SIG-M5 (cell line): Measurements from ENCODE around the gene BSN.

ENCODE experiments used
- DNase-seq: peaks from one replicate; lab custom pipeline; 2025; lab: John Stamatoyannopoulos, UW

BSN gene

DNA sequence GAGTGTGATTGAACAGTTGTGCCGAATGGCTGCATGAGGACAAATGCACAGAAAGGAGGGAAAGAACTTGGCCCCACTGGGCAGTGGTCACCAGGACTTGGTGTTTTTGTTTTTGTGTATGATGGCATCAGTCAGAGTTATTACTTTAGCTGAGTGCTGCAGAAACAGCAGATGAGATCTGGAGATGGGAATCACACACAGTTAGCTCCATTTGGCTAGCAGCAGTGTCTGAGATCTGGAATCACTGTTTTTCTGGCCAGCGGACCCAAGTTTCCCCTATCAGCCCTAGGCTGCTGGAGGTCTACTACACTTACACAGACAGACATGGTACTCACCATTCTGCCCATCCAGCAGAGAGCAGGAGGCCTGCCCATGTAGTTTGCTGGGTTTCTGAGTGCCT, 74.0 kb downstream of the BSN start:
- DNase-seq = no peak

DNA sequence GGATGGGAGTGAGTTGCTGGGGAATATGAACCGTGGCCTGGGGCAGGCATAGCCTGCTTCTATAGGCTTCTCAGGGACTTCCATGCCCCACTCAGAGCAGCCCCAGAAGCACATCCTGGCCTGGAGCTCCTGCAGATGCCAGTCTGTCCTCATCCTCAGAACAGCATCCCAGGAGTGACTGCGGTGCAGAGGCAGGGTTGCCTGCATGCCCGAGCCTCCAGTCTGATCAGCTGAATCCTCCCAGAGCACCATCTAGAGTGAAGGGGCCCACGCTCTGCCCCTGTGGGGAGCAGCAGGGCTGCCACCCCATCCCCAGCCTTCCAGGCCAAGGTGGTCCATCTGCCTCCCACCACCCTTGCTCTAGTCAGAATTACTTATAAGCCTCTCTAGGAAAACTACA, 75.2 kb downstream of the BSN start:
- no peak for DNase-seq

GRCh38 chr3:49629866-49630265, 75.6 kb downstream of the BSN start:
- DNase-seq = no peak

DNA sequence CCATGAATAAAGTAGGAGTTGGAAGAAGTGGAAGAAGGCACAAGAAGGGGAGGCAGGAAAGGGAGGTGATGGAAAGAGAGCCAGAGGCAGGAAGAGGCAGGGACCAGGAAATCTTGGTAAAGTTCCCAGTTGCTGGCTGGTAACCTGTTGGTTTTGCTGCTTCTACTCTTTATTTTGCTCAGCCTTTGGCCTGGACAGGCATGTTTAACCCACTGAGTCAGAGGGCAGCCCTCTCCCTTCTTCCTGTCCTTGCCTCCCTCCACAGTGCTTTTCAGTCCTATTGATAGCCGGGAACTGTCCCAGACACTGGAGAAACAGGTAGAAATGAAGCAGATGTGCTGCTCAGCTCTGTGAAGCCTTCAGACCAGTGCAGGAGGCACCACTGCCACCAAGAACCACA, 76.5 kb downstream of the BSN start:
- DNase-seq = no peak

DNA sequence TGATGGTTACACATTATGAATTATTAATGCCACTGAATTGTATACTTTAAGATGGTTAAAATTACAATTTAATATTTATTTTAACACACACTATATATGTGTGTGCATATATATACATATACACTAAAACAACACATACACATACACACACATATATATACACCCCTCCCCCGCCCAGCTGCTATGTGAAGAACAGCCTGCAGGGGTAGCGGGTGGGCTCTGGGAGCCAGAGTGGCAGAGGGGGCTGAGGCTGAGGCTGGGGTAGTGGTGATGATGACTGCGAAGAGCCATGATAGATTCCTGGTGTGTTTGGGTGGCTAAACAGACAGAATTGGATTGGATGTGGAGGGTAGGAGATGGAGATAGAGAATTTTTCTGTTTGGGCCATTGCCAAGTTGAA, 80.5 kb downstream of the BSN start:
- DNase-seq = no peak

DNA sequence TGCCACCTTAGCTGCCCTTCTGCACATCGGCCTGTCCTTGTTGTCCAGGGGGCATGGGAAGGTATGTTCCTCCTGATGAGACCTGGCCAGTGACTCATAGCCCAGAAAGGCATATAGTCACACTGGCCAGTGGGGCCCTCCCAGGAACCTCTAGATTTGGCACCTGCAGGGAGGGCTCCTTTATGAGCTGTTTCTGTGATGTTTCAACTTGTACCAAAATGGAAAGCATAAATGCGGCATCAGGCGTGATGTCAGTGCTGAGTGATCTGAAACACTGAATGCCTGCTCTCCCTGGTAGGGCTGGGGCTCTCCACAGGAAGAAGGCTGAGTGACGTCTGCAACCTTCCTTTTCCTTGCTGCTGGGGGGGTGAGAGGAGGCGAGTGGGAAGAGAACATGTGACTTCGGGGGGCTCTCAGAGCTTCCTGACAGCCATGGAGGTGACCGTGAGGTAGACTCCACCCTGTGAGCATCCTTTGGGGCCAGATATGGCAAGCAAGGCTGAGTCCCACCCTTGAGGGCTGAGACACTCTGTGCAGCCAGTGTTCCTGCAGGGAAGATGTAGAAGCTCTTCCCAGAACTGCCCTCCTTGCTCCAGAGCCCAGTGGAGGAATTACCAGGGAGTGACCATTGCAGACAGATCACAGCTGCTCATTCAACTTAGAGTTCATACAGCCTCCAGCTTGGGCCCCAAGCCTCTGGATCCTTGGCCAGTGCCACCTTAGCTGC, 82.8 kb downstream of the BSN start:
- DNase-seq = no peak

GRCh38 chr3:49638445-49638844, 84.2 kb downstream of the BSN start:
- DNase-seq = no peak

DNA sequence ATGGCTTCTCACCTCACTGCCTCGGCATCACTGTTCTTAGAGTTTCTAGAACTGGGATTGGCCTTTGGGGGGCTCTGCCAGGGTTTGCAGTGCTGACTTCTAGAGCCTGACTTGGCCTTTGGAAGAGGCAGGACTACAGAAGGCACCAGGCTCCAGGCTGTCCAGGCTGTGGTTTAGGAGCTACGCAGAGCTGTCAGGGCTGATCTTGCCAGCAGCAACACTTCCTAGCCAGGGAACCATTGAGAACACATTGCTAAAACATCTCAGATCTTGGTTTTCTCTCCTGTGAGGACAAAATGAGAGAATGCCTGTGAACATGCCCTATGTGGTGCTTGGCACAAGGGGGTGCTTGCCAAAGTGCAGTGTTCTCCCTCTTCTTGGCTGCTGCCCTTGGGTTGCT, 85.3 kb downstream of the BSN start:
- no peak for DNase-seq

DNA sequence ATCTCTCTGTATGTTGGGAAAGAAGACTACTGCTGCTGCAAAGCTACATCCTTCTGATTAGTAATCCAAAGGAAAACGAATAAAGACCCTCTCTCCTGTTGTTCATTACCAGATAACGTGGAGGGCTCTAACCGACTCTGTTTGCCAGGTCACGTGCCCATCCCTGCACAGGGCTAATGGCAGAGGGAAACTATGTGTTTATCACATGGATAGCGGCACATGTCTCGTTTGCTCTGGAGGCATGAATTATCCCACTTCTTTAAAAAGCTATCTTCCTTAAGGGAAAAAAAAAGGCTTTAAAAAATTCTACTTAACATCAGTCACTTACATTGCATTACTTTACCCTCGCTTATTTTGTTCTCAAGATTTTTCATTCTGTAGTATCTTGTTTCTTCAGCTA, 87.0 kb downstream of the BSN start:
- no peak for DNase-seq

GRCh38 chr3:49641921-49642707, 87.8 kb downstream of the BSN start:
- no peak for DNase-seq

DNA sequence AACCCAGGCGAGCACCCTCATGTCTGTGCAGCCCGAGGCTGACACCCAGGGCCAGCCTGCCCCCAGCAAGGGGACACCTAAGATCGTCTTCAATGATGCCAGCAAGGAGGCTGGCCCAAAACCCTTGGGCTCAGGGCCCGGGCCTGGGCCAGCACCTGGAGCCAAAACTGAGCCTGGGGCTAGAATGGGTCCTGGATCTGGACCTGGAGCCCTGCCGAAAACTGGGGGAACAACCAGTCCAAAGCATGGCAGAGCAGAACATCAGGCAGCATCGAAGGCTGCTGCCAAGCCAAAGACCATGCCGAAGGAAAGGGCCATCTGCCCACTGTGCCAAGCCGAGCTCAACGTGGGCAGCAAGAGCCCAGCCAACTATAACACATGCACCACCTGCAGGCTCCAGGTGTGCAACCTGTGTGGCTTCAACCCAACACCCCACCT, 88.5 kb downstream of the BSN start:
- no peak for DNase-seq

DNA sequence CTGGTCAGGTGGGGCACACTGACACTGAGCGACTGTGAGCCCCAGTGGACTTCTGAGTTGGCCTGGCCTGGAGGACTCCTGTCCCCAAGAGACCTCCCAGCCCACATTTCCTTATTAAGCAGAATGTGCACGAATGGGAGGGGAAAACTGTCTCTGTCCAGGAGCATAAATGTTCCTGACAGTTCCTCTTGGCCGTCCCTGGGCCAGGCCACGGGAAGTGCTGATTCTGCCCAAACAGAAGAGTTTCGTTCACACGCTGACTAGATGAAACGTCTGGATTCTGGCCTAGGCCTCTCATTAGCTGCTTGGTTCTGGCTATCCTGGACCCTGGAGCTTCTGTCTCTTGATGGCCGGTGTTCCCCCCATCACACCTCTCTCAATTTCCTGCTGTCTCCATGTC, 90.4 kb downstream of the BSN start:
- DNase-seq = no peak

- no peak for DNase-seq
Observed at GRCh38 chr3:49646236-49646635, 92.0 kb downstream of the BSN start.

- DNase-seq = no peak
Observed at GRCh38 chr3:49647741-49648140, 93.5 kb downstream of the BSN start.

DNA sequence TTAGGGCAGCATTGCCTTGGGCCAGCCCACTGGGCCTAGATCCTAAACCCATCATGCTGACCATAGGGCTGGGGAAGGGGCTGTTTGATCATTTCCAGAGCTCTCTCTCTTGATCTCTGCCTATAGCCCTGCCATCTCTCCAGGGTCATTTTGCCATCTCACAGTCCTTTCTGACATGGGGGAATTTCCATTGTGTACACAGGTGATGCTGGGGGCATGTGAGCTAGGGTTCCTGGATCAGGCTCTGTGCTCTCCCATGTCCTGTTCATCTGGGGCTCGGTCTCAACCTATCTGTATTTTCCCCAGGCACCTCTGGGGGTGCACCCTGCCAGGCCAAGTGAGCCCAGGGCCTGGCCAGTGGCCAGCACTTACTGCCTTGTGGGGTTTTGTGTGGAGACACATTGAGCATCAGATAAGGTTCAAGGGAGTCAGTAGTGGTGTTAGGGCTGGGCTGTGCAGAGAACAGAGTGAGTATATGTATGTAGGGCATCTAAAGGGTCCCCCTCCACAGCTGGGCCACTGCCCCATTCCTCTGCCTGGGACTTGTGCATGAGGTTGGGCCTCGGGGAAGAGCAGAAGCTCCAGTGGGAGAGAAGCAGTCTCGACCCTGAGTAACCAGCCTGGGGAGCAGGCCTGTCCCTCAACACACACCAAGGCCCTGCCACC, 94.2 kb downstream of the BSN start:
- no peak for DNase-seq

GRCh38 chr3:49649576-49649975, 95.3 kb downstream of the BSN start:
- no peak for DNase-seq

DNA sequence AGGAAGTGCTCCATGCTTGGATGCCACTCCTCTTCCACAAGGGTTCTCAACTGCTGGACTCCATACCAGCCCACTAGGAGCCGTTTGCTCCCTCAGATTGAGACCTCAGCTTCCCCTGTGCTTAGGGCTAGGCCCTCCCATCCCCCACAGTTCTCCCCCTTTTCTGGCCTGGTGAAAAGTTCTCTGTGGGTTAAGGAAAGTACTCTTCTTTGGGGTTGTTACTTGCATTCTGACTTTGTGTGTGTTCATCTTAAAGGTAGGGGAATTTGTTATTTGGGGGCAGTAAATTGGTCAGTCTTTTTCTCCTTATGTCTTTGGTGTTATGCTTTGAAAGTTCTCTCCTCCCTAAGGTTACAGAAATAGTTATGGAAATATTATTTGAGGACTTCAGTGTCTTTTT, 95.9 kb downstream of the BSN start:
- DNase-seq = no peak

DNA sequence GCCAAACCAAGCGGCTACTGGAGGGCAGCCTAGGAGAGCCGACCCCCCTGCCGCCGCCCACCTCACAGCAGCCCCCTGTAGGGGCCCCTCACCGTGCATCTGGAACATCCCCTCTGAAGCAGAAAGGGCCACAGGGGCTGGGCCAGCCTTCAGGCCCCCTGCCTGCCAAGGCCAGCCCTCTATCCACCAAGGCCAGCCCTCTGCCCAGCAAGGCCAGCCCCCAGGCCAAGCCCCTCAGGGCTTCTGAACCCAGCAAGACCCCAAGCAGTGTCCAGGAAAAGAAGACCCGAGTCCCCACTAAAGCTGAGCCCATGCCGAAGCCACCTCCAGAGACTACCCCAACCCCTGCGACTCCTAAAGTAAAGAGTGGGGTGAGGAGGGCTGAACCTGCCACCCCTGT, 96.4 kb downstream of the BSN start:
- no peak for DNase-seq

GRCh38 chr3:49652218-49652902, 98.1 kb downstream of the BSN start:
- no peak for DNase-seq

GRCh38 chr3:49652903-49653415, 98.7 kb downstream of the BSN start:
- no peak for DNase-seq

- no peak for DNase-seq
Observed at GRCh38 chr3:49653621-49654020, 99.3 kb downstream of the BSN start.

- DNase-seq = no peak
Observed at GRCh38 chr3:49654176-49654825, 100.0 kb downstream of the BSN start.
